ENCODE measurements around the gene TOMM5. TPM values are rescaled to one million over a fixed set of nuclear protein-coding genes. Genes with fewer than 3 reads are reported as not detected.

Gene TOMM5
- total and polyA plus RNA-seq, 2 experiments from 2014 or later: 130 to 288 TPM

- Histone ChIP-seq H3K9ac (no peak overlapping the region), H3K4me2 (ENCODE audit: unreplicated experiment) (no peak overlapping the region)
These were observed 18.6 kb upstream of the TOMM5 start for GRCh38 chr9:37611014-37611413.

GRCh38 chr9:37609735-37610397 lies 17.5 kb upstream of the TOMM5 start:
- H3K9ac ChIP-seq: no peak overlapping the region
- TF ChIP-seq EZH2 (IDR thresholded peaks at IDR 0.05; ENCODE audit: insufficient read depth, poor library complexity, severe bottlenecking) (no peak), EZH2phosphoT487 (IDR thresholded peaks at IDR 0.05; ENCODE audit: insufficient read depth, low read depth) (no peak)
- H3K36me3 ChIP-seq (ENCODE audit: low read depth): no peaks in the 10 kb centered on the region
- H3F3A ChIP-seq (ENCODE audit: insufficient read depth): no peaks in the 10 kb centered on the region
- 41 to 45% methylated on average over 6 of the region's 6 CpGs for WGBS, 2 experiments (ENCODE audit: low coverage in 1 of 2, low lambda C conversion rate in 2 of 2, missing lambda C conversion rate in 2 of 2)
- no peaks in the 10 kb centered on the region for H3K9me2 ChIP-seq (ENCODE audit: insufficient read depth)
- no peaks in the 10 kb centered on the region for H3K79me2 ChIP-seq (ENCODE audit: insufficient read depth)
- no peak overlapping the region for H3K4me3 ChIP-seq
- H2AFZ ChIP-seq: no peak overlapping the region
- peaks cover 20% of the 10 kb centered on the region for H3K27me3 ChIP-seq (replicated peaks; ENCODE audit: insufficient read depth)
- no peaks in the 10 kb centered on the region for H4K20me1 ChIP-seq (ENCODE audit: insufficient read depth)
- DNase-seq: no peak
- no peaks in the 10 kb centered on the region for H3K4me1 ChIP-seq (ENCODE audit: insufficient read depth)
- no peak overlapping the region for H3K27ac ChIP-seq
- H3K4me2 ChIP-seq (ENCODE audit: unreplicated experiment): no peak overlapping the region
- no peaks in the 10 kb centered on the region for H3K9me3 ChIP-seq (ENCODE audit: low read depth)
- in situ Hi-C loops (cut with MboI): no loop called here

More at GRCh38 chr9:37611014-37611413, 18.6 kb upstream of the TOMM5 start:
- in situ Hi-C loops (cut with MboI): no loop called here
- no peaks in the 10 kb centered on the region for H3K36me3 ChIP-seq (ENCODE audit: low read depth)
- H3K4me1 ChIP-seq (ENCODE audit: insufficient read depth): no peaks in the 10 kb centered on the region
- 52 to 56% methylated on average over 6 of the region's 6 CpGs for WGBS, 2 experiments (ENCODE audit: low coverage in 1 of 2, low lambda C conversion rate in 2 of 2, missing lambda C conversion rate in 2 of 2)
- H3K79me2 ChIP-seq (ENCODE audit: insufficient read depth): no peaks in the 10 kb centered on the region
- H4K20me1 ChIP-seq (ENCODE audit: insufficient read depth): no peaks in the 10 kb centered on the region
- no peaks in the 10 kb centered on the region for H3K9me3 ChIP-seq (ENCODE audit: low read depth)
- H2AFZ ChIP-seq: no peak overlapping the region
- peaks cover 20% of the 10 kb centered on the region for H3K27me3 ChIP-seq (replicated peaks; ENCODE audit: insufficient read depth)
- no peaks in the 10 kb centered on the region for H3K9me2 ChIP-seq (ENCODE audit: insufficient read depth)
- no peak overlapping the region for H3K27ac ChIP-seq
- no peak for DNase-seq
- no peak for TF ChIP-seq EZH2phosphoT487 (IDR thresholded peaks at IDR 0.05; ENCODE audit: insufficient read depth, low read depth)
- no peak for TF ChIP-seq EZH2 (IDR thresholded peaks at IDR 0.05; ENCODE audit: insufficient read depth, poor library complexity, severe bottlenecking)
- H3F3A ChIP-seq (ENCODE audit: insufficient read depth): no peaks in the 10 kb centered on the region
- no peak overlapping the region for H3K4me3 ChIP-seq

- Histone ChIP-seq H3K9ac (no peak overlapping the region), H4K20me1 (ENCODE audit: insufficient read depth) (no peaks in the 10 kb centered on the region), H3K4me2 (ENCODE audit: unreplicated experiment) (no peak overlapping the region), H3K9me3 (ENCODE audit: low read depth) (no peaks in the 10 kb centered on the region), H3K27me3 (replicated peaks; ENCODE audit: insufficient read depth) (peaks cover 20% of the 10 kb centered on the region), H3K79me2 (ENCODE audit: insufficient read depth) (no peaks in the 10 kb centered on the region), H3F3A (ENCODE audit: insufficient read depth) (no peaks in the 10 kb centered on the region), H3K4me3 (no peak overlapping the region), H3K27ac (no peak overlapping the region), H3K9me2 (ENCODE audit: insufficient read depth) (no peaks in the 10 kb centered on the region), H2AFZ (no peak overlapping the region), H3K4me1 (ENCODE audit: insufficient read depth) (no peaks in the 10 kb centered on the region), H3K36me3 (ENCODE audit: low read depth) (no peaks in the 10 kb centered on the region)
- in situ Hi-C loops (cut with MboI): no loop called here
- no peak for TF ChIP-seq EZH2phosphoT487 (IDR thresholded peaks at IDR 0.05; ENCODE audit: insufficient read depth, low read depth)
- TF ChIP-seq EZH2 (IDR thresholded peaks at IDR 0.05; ENCODE audit: insufficient read depth, poor library complexity, severe bottlenecking): no peak
- DNase-seq: no peak
These were observed 15.9 kb upstream of the TOMM5 start for GRCh38 chr9:37608250-37608649.

- H3K79me2 ChIP-seq (ENCODE audit: insufficient read depth): no peaks in the 10 kb centered on the region
- no peaks in the 10 kb centered on the region for H3K4me1 ChIP-seq (ENCODE audit: insufficient read depth)
- H3K4me3 ChIP-seq: no peak overlapping the region
- H3K27me3 ChIP-seq (replicated peaks; ENCODE audit: insufficient read depth): peaks cover 11% of the 10 kb centered on the region; the same call in 1 of the 2 replicates
- no peaks in the 10 kb centered on the region for H3K36me3 ChIP-seq (ENCODE audit: low read depth)
- no peak overlapping the region for H3K9ac ChIP-seq
- whole genome bisulfite sequencing, 2 experiments (ENCODE audit: low coverage in 1 of 2, low lambda C conversion rate in 2 of 2, missing lambda C conversion rate in 2 of 2): 86 to 91% methylated on average over 1 of the region's 1 CpG
- H2AFZ ChIP-seq: no peak overlapping the region
- no peaks in the 10 kb centered on the region for H4K20me1 ChIP-seq (ENCODE audit: insufficient read depth)
- H3K9me2 ChIP-seq (ENCODE audit: insufficient read depth): no peaks in the 10 kb centered on the region
- TF ChIP-seq EZH2 (IDR thresholded peaks at IDR 0.05; ENCODE audit: insufficient read depth, poor library complexity, severe bottlenecking) (no peak), EZH2phosphoT487 (IDR thresholded peaks at IDR 0.05; ENCODE audit: insufficient read depth, low read depth) (no peak)
- no peaks in the 10 kb centered on the region for H3K9me3 ChIP-seq (ENCODE audit: low read depth)
- no peak for DNase-seq
- in situ Hi-C loops (cut with MboI): no loop called here
- no peak overlapping the region for H3K4me2 ChIP-seq (ENCODE audit: unreplicated experiment)
- H3K27ac ChIP-seq: no peak overlapping the region
- no peaks in the 10 kb centered on the region for H3F3A ChIP-seq (ENCODE audit: insufficient read depth)
These were observed 11.9 kb upstream of the TOMM5 start for GRCh38 chr9:37604296-37604695.
